HepG2 (cell line): ENCODE results near the gene PRDM15. TPM values are rescaled to one million over a fixed set of nuclear protein-coding genes. Genes with fewer than 3 reads are reported as not detected.

Source experiments
- ATAC-seq: fragments of 200-7000 bp; cut with Tn5 transposase; 3 replicates; pipeline ENCODE4 v1.9.1; 2020; ENCODE audit warnings: mild to moderate bottlenecking, moderate library complexity
- BruUV-seq: library from RNA; stranded (reverse); fragments of 400-500 nt; replicated peaks from 2 replicates; lab custom pipeline; 2021; lab: Mats Ljungman, UMichigan
- CTCF ChIA-PET: fragments of 300-600 bp; formaldehyde crosslinking; extraction: SDS; loops from one replicate; lab custom pipeline; 2021; ENCODE audit warnings: low total read pairs, inconsistent platforms, low intra/inter-chr PET ratio; lab: Yijun Ruan, JAX
- POLR2A ChIA-PET: fragments of 350-600 bp; sonication (Branson Sonifier 250); formaldehyde crosslinking; loops from one replicate; lab custom pipeline; 2020; ENCODE audit warnings: antibody characterized with exemption, inconsistent platforms; lab: Yijun Ruan, JAX
- DNase-seq: peaks from one replicate; pipeline ENCODE4 v3.0.0-alpha.2; 2015; ENCODE audit warnings: low spot score
- FAIRE-seq: peaks from 3 replicates; lab custom pipeline; 2011; peaks lifted over from hg19 to GRCh38; lab: Jason Lieb, UNC
- H2AFZ ChIP-seq: one replicate; pipeline ENCODE4 v1.6.1; 2011; ENCODE audit warnings: low read length, inconsistent platforms
- H3K27ac ChIP-seq: fragments of 300-600 bp; 3 replicates; pipeline ENCODE4 v1.8.0; 2011; ENCODE audit warnings: mixed run types, mild to moderate bottlenecking, mixed read lengths, low read length, inconsistent platforms; ENCODE audit not compliant: insufficient read depth; ENCODE audit errors: extremely low read length
- H3K27me3 ChIP-seq, 2 experiments: fragments of 200-600 bp in 1 of 2; 2 replicates in 1 of 2; 3 replicates in 1 of 2; pipeline versions ENCODE4 v1.6.0 to v1.8.0; 2011; ENCODE audit warnings: low read length in 2 of 2, mild to moderate bottlenecking in 2 of 2, moderate library complexity in 2 of 2, inconsistent platforms in 1 of 2; ENCODE audit not compliant: insufficient read depth in 2 of 2, control insufficient read depth in 1 of 2
- H3K36me3 ChIP-seq, 2 experiments: fragments of 200-600 bp in 1 of 2; replicated peaks in 1 of 2; 2 replicates in 1 of 2; 3 replicates in 1 of 2; pipeline versions ENCODE4 v1.5.1 to v1.8.0; 2011; ENCODE audit warnings: low read length in 2 of 2, inconsistent platforms in 1 of 2; ENCODE audit not compliant: insufficient read depth in 2 of 2, control insufficient read depth in 1 of 2
- H3K4me1 ChIP-seq: 2 replicates; pipeline ENCODE4 v1.5.1; 2012; ENCODE audit warnings: low read length, inconsistent platforms; ENCODE audit not compliant: insufficient read depth
- H3K4me2 ChIP-seq: 2 replicates; pipeline ENCODE4 v1.6.0; 2011; ENCODE audit warnings: low read depth, low read length, inconsistent platforms
- H3K4me3 ChIP-seq, 3 experiments: fragments of 200-600 bp in 1 of 3; sonication (generic), shearing (Covaris generic) in 1 of 3; replicated peaks in 1 of 3; 2 replicates each; pipeline ENCODE4 v1.5.1; 2011 to 2016; ENCODE audit warnings: low read length in 3 of 3, inconsistent platforms in 2 of 3, low read depth in 2 of 3, mild to moderate bottlenecking in 2 of 3, control low read depth in 1 of 3, mixed read lengths in 1 of 3; ENCODE audit not compliant: insufficient read depth in 1 of 3
- H3K79me2 ChIP-seq: one replicate; pipeline ENCODE4 v1.6.1; 2011; ENCODE audit warnings: low read length, inconsistent platforms; ENCODE audit not compliant: insufficient read depth
- H3K9ac ChIP-seq: 2 replicates; pipeline ENCODE4 v1.6.0; 2011; ENCODE audit warnings: mild to moderate bottlenecking, low read depth, low read length, inconsistent platforms; ENCODE audit not compliant: insufficient read depth
- H3K9me3 ChIP-seq: 2 replicates; pipeline ENCODE4 v1.5.1; 2012; ENCODE audit warnings: mild to moderate bottlenecking, low read length
- H4K20me1 ChIP-seq: 2 replicates; pipeline ENCODE4 v1.6.0; 2011; ENCODE audit warnings: inconsistent platforms, mild to moderate bottlenecking, low read length, moderate library complexity; ENCODE audit not compliant: insufficient read depth
- BRCA1 ChIP-seq: sonication (generic); formaldehyde crosslinking; IDR thresholded peaks from 2 replicates; pipeline ENCODE4 v1.4.0; 2020; ENCODE audit warnings: missing genetic modification reagents
- CENPT ChIP-seq: sonication (generic); formaldehyde crosslinking; IDR thresholded peaks from 2 replicates; pipeline ENCODE4 v1.8.0; 2022; ENCODE audit warnings: low read depth, mild to moderate bottlenecking, moderate library complexity, missing genetic modification reagents
- GTF3A ChIP-seq: sonication (generic); formaldehyde crosslinking; conservative IDR thresholded peaks from 2 replicates; pipeline ENCODE4 v1.4.0; 2020; ENCODE audit warnings: mild to moderate bottlenecking, missing genetic modification reagents
- HNF4G ChIP-seq, 2 experiments: sonication (generic) in 1 of 2; formaldehyde crosslinking in 1 of 2; IDR thresholded peaks; 2 replicates each; pipeline versions ENCODE4 v1.4.0 to v1.6.1; 2011 to 2020; ENCODE audit warnings: borderline replicate concordance in 2 of 2, low read depth in 2 of 2, mild to moderate bottlenecking in 2 of 2, low read length in 1 of 2, missing genetic modification reagents in 1 of 2, moderate library complexity in 1 of 2
- JUNB ChIP-seq: sonication (generic); formaldehyde crosslinking; IDR thresholded peaks from 2 replicates; pipeline ENCODE4 v1.8.0; 2022; ENCODE audit warnings: missing genetic modification reagents, mild to moderate bottlenecking, borderline replicate concordance
- MIER2 ChIP-seq: IDR thresholded peaks from 2 replicates; pipeline ENCODE4 v1.6.1; 2016; ENCODE audit warnings: missing biosample characterization, missing genetic modification reagents
- NFATC3 ChIP-seq: sonication (generic); formaldehyde crosslinking; IDR thresholded peaks from 2 replicates; pipeline ENCODE4 v1.5.1; 2020; ENCODE audit warnings: mild to moderate bottlenecking, missing genetic modification reagents
- NR2F2 ChIP-seq: IDR thresholded peaks from 2 replicates; pipeline ENCODE4 v1.6.1; 2012; ENCODE audit warnings: low read depth, inconsistent platforms, borderline replicate concordance
- PBX2 ChIP-seq: IDR thresholded peaks from 2 replicates; pipeline ENCODE4 v1.6.1; 2016; ENCODE audit warnings: control low read depth
- THRA ChIP-seq: sonication (generic); formaldehyde crosslinking; IDR thresholded peaks from 2 replicates; pipeline ENCODE4 v1.4.0; 2020; ENCODE audit warnings: missing genetic modification reagents, borderline replicate concordance
- ZBTB42 ChIP-seq: sonication (generic); formaldehyde crosslinking; IDR thresholded peaks from 2 replicates; pipeline ENCODE4 v1.5.0; 2020; ENCODE audit warnings: mild to moderate bottlenecking, missing genetic modification reagents
- ZNF841 ChIP-seq: sonication (generic); formaldehyde crosslinking; IDR thresholded peaks from 2 replicates; pipeline ENCODE4 v1.8.1; 2023; ENCODE audit warnings: missing genetic modification reagents, borderline replicate concordance
- WGBS: methylation state at CpG from one replicate; pipeline ENCODE4 v1.1.6; 2017; ENCODE audit warnings: low lambda C conversion rate; 5-methylcytosine and 5-hydroxymethylcytosine counted together
- in situ Hi-C: cut with HindIII; loops from 2 replicates; pipeline ENCODE4 v1.10.0; 2017; ENCODE audit warnings: low pct_unique_long_range_greater_than_20kb; ENCODE audit not compliant: extremely low pct_ligation_motif_present
- intact Hi-C: fragments of 100-400 bp; cut with micrococcal nuclease; formaldehyde crosslinking; loops from one replicate; pipeline ENCODE4 v1.10.0; 2022; ENCODE audit not compliant: unreplicated experiment
- polyA plus RNA-seq, 8 experiments: library from polyadenylated mRNA; depleted of rRNA in 3 of 8; stranded (reverse) in 7 of 8; unstranded in 1 of 8; fragments of >200 nt; fragmentation: Illumina TruSeq in 4 of 8; extraction: Trizol in 4 of 8; gene quantifications; 2 replicates each; pipeline versions ENCODE4 v1.2.1 to v1.2.3, GENCODE V29; 2011 to 2016; ENCODE audit warnings: low read depth in 4 of 8, missing spikeins in 1 of 8, mixed read lengths in 1 of 8; ENCODE audit not compliant: insufficient read depth in 1 of 8
- total RNA-seq, 5 experiments: library from RNA; depleted of rRNA; stranded (reverse); fragments of >200 nt; fragmentation: Illumina TruSeq; extraction: Trizol; gene quantifications; 2 replicates each; pipeline ENCODE4 v1.2.3, GENCODE V29; 2016; ENCODE audit warnings: low read depth in 1 of 5
- TF ChIP-seq, protein P1 (sequence below): sonication (generic); formaldehyde crosslinking; conservative IDR thresholded peaks from 2 replicates; pipeline ENCODE4 v1.8.1; 2023; ENCODE audit warnings: missing genetic modification reagents

PRDM15 gene
- total and polyA plus RNA-seq, 2 of the 13 experiments (the other 11 are each of a cell fraction or from before 2014, with no cell fraction given): 4.0 to 6.9 TPM

- Histone ChIP-seq H3K4me1 (peaks cover 25% of the 10 kb centered on the region), H3K79me2 (peaks cover 28% of the 10 kb centered on the region), H3K4me2 (no peak overlapping the region), H3K27me3 (no peaks in the 10 kb centered on the region), H3K27ac (no peak overlapping the region), H3K9ac (no peak overlapping the region), H4K20me1 (no peaks in the 10 kb centered on the region), H3K4me3 (no peak overlapping the region), H3K36me3 (no peaks in the 10 kb centered on the region)
- ATAC-seq (no peak), FAIRE-seq (no peak)
- BruUV-seq: no TSS peak
- TF ChIP-seq NFATC3 (CRISPR knock-in tag): no peak
- no peak for TF ChIP-seq ZBTB42 (CRISPR knock-in tag)
- no peak for TF ChIP-seq CENPT (CRISPR knock-in tag)
- TF ChIP-seq BRCA1 (CRISPR knock-in tag): no peak
- TF ChIP-seq THRA (CRISPR knock-in tag): no peak
- TF ChIP-seq, all 625 proteins: peak for 0
- H2AFZ ChIP-seq: no peak overlapping the region
- H3K9me3 ChIP-seq: no peaks in the 10 kb centered on the region
- intact Hi-C loops (no loop called here), in situ Hi-C loops (no loop called here)
- ChIA-PET CTCF (no interaction called here), POLR2A (no interaction called here)
- WGBS: 94% methylated on average over 7 of the region's 8 CpGs
- no peak for DNase-seq
Observed at GRCh38 chr21:41875086-41875485, 4.1 kb downstream of the PRDM15 start.

GRCh38 chr21:41874611-41875010, 4.5 kb downstream of the PRDM15 start:
- FAIRE-seq (no peak), DNase-seq (no peak), ATAC-seq (no peak)
- no peaks in the 10 kb centered on the region for H3K36me3 ChIP-seq
- ChIA-PET POLR2A (no interaction called here), CTCF (no interaction called here)
- no TSS peak for BruUV-seq
- H3K9me3 ChIP-seq: no peaks in the 10 kb centered on the region
- TF ChIP-seq, protein P1, sequence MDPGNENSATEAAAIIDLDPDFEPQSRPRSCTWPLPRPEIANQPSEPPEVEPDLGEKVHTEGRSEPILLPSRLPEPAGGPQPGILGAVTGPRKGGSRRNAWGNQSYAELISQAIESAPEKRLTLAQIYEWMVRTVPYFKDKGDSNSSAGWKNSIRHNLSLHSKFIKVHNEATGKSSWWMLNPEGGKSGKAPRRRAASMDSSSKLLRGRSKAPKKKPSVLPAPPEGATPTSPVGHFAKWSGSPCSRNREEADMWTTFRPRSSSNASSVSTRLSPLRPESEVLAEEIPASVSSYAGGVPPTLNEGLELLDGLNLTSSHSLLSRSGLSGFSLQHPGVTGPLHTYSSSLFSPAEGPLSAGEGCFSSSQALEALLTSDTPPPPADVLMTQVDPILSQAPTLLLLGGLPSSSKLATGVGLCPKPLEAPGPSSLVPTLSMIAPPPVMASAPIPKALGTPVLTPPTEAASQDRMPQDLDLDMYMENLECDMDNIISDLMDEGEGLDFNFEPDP (CRISPR knock-in tag): no peak
- no peak for TF ChIP-seq PBX2 (CRISPR knock-in tag)
- no peak for TF ChIP-seq NR2F2
- TF ChIP-seq GTF3A (CRISPR knock-in tag): no peak
- TF ChIP-seq JUNB: no peak
- TF ChIP-seq MIER2: no peak
- no peak for TF ChIP-seq HNF4G (IDR thresholded peaks at IDR 0.05; ENCODE audit: borderline replicate concordance, low read depth, low read length)
- no peak for TF ChIP-seq HNF4G (CRISPR knock-in tag; IDR thresholded peaks at IDR 0.05; ENCODE audit: borderline replicate concordance, low read depth)
- TF ChIP-seq ZNF841: no peak
- H3K9ac ChIP-seq: no peak overlapping the region
- H4K20me1 ChIP-seq: no peaks in the 10 kb centered on the region
- 91% methylated on average over 11 of the region's 11 CpGs for WGBS
- intact Hi-C loops: no loop called here
- no peak overlapping the region for H2AFZ ChIP-seq
- H3K4me2 ChIP-seq: no peak overlapping the region
- H3K4me1 ChIP-seq: peaks cover 23% of the 10 kb centered on the region
- in situ Hi-C loops: no loop called here
- peaks cover 28% of the 10 kb centered on the region for H3K79me2 ChIP-seq
- H3K4me3 ChIP-seq: no peak overlapping the region
- H3K27me3 ChIP-seq: no peaks in the 10 kb centered on the region
- no peak overlapping the region for H3K27ac ChIP-seq
